ENCODE data around the gene KLRC3.

- TF ChIP-seq CTCF (conservative IDR thresholded peaks at IDR 0.05; ENCODE audit: low read depth, low read length) (no peak), EZH2 (IDR thresholded peaks at IDR 0.05; ENCODE audit: borderline replicate concordance, low read depth, low read length, poor library complexity, severe bottlenecking) (no peak)
Observed at GRCh38 chr12:10362325-10362724, 58.1 kb downstream of the KLRC3 start.
